Measurements from ENCODE around the gene FUT7. TPM values are rescaled to one million over a fixed set of nuclear protein-coding genes. Genes with fewer than 3 reads are reported as not detected.
"Not testable (repeated sequence)": the region's sequence is repeated elsewhere in the genome, so short reads cannot be mapped to it uniquely, and the experiment has no call there.

The FUT7 gene
- total RNA-seq, 1 donor from 2014 or later: 0.20 TPM

- no peak overlapping the region for H3K27ac Mint-ChIP-seq (ENCODE audit: unreplicated experiment)
- no peaks in the 10 kb centered on the region for H3K27me3 Mint-ChIP-seq (ENCODE audit: unreplicated experiment)
- no peak for TF ChIP-seq CTCF (IDR thresholded peaks at IDR 0.05; ENCODE audit: partially characterized antibody, unreplicated experiment)
Observed at GRCh38 chr9:137065336-137065967, 33.6 kb upstream of the FUT7 start.

GRCh38 chr9:137064880-137065164 lies 32.9 kb upstream of the FUT7 start:
- Mint-ChIP-seq H3K4me1 (ENCODE audit: low read depth, unreplicated experiment) (peaks cover 3% of the 10 kb centered on the region), H3K27ac (ENCODE audit: unreplicated experiment) (no peak overlapping the region), H3K9me3 (ENCODE audit: unreplicated experiment) (peaks cover 3% of the 10 kb centered on the region), H3K36me3 (ENCODE audit: unreplicated experiment) (no peaks in the 10 kb centered on the region), H3K4me3 (ENCODE audit: unreplicated experiment) (no peak overlapping the region), H3K27me3 (ENCODE audit: unreplicated experiment) (no peaks in the 10 kb centered on the region)
- TF ChIP-seq CTCF (IDR thresholded peaks at IDR 0.05; ENCODE audit: partially characterized antibody, unreplicated experiment): no peak
- no peak for DNase-seq

More at GRCh38 chr9:137065336-137065967, 33.6 kb upstream of the FUT7 start:
- peaks cover 3% of the 10 kb centered on the region for H3K9me3 Mint-ChIP-seq (ENCODE audit: unreplicated experiment)
- no peak for DNase-seq
- H3K36me3 Mint-ChIP-seq (ENCODE audit: unreplicated experiment): no peaks in the 10 kb centered on the region
- peaks cover 3% of the 10 kb centered on the region for H3K4me1 Mint-ChIP-seq (ENCODE audit: low read depth, unreplicated experiment)
- H3K4me3 Mint-ChIP-seq (ENCODE audit: unreplicated experiment): no peak overlapping the region

- DNase-seq: peak; percentile 86
- H3K4me3 Mint-ChIP-seq (ENCODE audit: unreplicated experiment): no peak overlapping the region
- H3K27ac Mint-ChIP-seq (ENCODE audit: unreplicated experiment): no peak overlapping the region
- TF ChIP-seq CTCF (IDR thresholded peaks at IDR 0.05; ENCODE audit: partially characterized antibody, unreplicated experiment): peak; percentile 98
- H3K36me3 Mint-ChIP-seq (ENCODE audit: unreplicated experiment): no peaks in the 10 kb centered on the region
- H3K27me3 Mint-ChIP-seq (ENCODE audit: unreplicated experiment): no peaks in the 10 kb centered on the region
- H3K4me1 Mint-ChIP-seq (ENCODE audit: low read depth, unreplicated experiment): peaks cover 3% of the 10 kb centered on the region
- H3K9me3 Mint-ChIP-seq (ENCODE audit: unreplicated experiment): peaks cover 3% of the 10 kb centered on the region
Observed at GRCh38 chr9:137064027-137064879, 32.4 kb upstream of the FUT7 start.

GRCh38 chr9:137063311-137064026 lies 31.6 kb upstream of the FUT7 start:
- no peaks in the 10 kb centered on the region for H3K27me3 Mint-ChIP-seq (ENCODE audit: unreplicated experiment)
- no peak for TF ChIP-seq CTCF (IDR thresholded peaks at IDR 0.05; ENCODE audit: partially characterized antibody, unreplicated experiment)
- no peaks in the 10 kb centered on the region for H3K36me3 Mint-ChIP-seq (ENCODE audit: unreplicated experiment)
- H3K9me3 Mint-ChIP-seq (ENCODE audit: unreplicated experiment): peaks cover 3% of the 10 kb centered on the region
- DNase-seq: no peak
- peaks cover 3% of the 10 kb centered on the region for H3K4me1 Mint-ChIP-seq (ENCODE audit: low read depth, unreplicated experiment)
- H3K27ac Mint-ChIP-seq (ENCODE audit: unreplicated experiment): no peak overlapping the region
- no peak overlapping the region for H3K4me3 Mint-ChIP-seq (ENCODE audit: unreplicated experiment)

- not testable (repeated sequence) for H3K4me3 Mint-ChIP-seq (ENCODE audit: unreplicated experiment); H3K4me1 Mint-ChIP-seq (ENCODE audit: low read depth, unreplicated experiment); H3K27ac Mint-ChIP-seq (ENCODE audit: unreplicated experiment); DNase-seq; H3K27me3 Mint-ChIP-seq (ENCODE audit: unreplicated experiment); H3K9me3 Mint-ChIP-seq (ENCODE audit: unreplicated experiment); H3K36me3 Mint-ChIP-seq (ENCODE audit: unreplicated experiment)
Observed at GRCh38 chr9:137062798-137063197, 30.9 kb upstream of the FUT7 start.
